HepG2 (cell line): ENCODE data around the gene USP14.

ENCODE experiments used
- POLR2AphosphoS5 ChIP-seq: IDR thresholded peaks from 2 replicates; pipeline ENCODE4 v1.6.1; 2012; ENCODE audit warnings: low read depth, low read length
- TOPORS ChIP-seq: sonication (generic); formaldehyde crosslinking; IDR thresholded peaks from 2 replicates; pipeline ENCODE4 v1.8.0; 2023; ENCODE audit warnings: mild to moderate bottlenecking, missing genetic modification reagents
- TRIM24 ChIP-seq: sonication (generic); formaldehyde crosslinking; IDR thresholded peaks from 2 replicates; pipeline ENCODE4 v1.8.0; 2022; ENCODE audit warnings: mild to moderate bottlenecking, missing genetic modification reagents
- TF ChIP-seq, protein P1 (sequence below): sonication (generic); formaldehyde crosslinking; IDR thresholded peaks from 2 replicates; pipeline ENCODE4 v1.5.0; 2020; ENCODE audit warnings: mild to moderate bottlenecking, missing genetic modification reagents, moderate library complexity
- TF ChIP-seq, protein P2 (sequence below): sonication (generic); formaldehyde crosslinking; IDR thresholded peaks from 2 replicates; pipeline ENCODE4 v1.8.1; 2023; ENCODE audit warnings: mild to moderate bottlenecking, missing genetic modification reagents
- TF ChIP-seq, protein P3 (sequence below): sonication (generic); formaldehyde crosslinking; IDR thresholded peaks from 2 replicates; pipeline ENCODE4 v1.4.0; 2020; ENCODE audit warnings: missing genetic modification reagents

DNA sequence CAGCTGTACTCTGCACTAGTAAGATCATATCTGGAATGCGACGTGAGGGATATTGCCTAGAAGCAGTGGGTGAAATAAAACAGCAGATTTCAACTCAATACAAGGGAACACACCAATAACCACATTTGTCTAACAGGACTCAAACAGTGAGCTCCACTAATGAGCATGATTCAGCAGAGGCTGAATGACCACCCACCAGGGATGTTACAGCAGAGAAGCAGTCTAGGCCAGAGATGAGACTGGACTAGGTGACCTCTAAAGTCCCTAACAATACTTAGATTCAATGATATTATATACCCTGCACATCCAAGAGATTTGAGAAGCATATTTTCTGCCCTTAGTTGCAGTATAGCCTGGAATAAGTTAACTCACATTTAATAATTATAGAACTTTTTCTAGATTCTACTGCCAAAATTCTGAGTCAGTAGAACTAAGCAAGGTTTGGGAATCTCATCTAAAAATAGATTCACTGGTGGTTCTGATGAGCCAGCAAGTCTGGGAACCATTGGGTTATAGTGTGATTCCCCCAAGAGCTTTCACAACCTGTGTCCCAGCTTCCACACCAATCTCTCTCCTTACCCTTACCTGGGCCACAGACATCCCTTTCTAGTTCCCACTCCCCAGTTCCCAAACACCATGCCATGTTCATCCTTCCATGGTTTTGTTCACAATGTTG is 103.2 kb downstream of the USP14 start:
- TF ChIP-seq TRIM24, result no peak
- TF ChIP-seq, protein P1, sequence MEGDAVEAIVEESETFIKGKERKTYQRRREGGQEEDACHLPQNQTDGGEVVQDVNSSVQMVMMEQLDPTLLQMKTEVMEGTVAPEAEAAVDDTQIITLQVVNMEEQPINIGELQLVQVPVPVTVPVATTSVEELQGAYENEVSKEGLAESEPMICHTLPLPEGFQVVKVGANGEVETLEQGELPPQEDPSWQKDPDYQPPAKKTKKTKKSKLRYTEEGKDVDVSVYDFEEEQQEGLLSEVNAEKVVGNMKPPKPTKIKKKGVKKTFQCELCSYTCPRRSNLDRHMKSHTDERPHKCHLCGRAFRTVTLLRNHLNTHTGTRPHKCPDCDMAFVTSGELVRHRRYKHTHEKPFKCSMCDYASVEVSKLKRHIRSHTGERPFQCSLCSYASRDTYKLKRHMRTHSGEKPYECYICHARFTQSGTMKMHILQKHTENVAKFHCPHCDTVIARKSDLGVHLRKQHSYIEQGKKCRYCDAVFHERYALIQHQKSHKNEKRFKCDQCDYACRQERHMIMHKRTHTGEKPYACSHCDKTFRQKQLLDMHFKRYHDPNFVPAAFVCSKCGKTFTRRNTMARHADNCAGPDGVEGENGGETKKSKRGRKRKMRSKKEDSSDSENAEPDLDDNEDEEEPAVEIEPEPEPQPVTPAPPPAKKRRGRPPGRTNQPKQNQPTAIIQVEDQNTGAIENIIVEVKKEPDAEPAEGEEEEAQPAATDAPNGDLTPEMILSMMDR (CRISPR knock-in tag), result no peak
- no peak for TF ChIP-seq POLR2AphosphoS5
- TF ChIP-seq TOPORS (CRISPR knock-in tag), result no peak
- TF ChIP-seq, protein P2, sequence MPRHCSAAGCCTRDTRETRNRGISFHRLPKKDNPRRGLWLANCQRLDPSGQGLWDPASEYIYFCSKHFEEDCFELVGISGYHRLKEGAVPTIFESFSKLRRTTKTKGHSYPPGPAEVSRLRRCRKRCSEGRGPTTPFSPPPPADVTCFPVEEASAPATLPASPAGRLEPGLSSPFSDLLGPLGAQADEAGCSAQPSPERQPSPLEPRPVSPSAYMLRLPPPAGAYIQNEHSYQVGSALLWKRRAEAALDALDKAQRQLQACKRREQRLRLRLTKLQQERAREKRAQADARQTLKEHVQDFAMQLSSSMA (CRISPR knock-in tag), result no peak
- TF ChIP-seq, protein P3, sequence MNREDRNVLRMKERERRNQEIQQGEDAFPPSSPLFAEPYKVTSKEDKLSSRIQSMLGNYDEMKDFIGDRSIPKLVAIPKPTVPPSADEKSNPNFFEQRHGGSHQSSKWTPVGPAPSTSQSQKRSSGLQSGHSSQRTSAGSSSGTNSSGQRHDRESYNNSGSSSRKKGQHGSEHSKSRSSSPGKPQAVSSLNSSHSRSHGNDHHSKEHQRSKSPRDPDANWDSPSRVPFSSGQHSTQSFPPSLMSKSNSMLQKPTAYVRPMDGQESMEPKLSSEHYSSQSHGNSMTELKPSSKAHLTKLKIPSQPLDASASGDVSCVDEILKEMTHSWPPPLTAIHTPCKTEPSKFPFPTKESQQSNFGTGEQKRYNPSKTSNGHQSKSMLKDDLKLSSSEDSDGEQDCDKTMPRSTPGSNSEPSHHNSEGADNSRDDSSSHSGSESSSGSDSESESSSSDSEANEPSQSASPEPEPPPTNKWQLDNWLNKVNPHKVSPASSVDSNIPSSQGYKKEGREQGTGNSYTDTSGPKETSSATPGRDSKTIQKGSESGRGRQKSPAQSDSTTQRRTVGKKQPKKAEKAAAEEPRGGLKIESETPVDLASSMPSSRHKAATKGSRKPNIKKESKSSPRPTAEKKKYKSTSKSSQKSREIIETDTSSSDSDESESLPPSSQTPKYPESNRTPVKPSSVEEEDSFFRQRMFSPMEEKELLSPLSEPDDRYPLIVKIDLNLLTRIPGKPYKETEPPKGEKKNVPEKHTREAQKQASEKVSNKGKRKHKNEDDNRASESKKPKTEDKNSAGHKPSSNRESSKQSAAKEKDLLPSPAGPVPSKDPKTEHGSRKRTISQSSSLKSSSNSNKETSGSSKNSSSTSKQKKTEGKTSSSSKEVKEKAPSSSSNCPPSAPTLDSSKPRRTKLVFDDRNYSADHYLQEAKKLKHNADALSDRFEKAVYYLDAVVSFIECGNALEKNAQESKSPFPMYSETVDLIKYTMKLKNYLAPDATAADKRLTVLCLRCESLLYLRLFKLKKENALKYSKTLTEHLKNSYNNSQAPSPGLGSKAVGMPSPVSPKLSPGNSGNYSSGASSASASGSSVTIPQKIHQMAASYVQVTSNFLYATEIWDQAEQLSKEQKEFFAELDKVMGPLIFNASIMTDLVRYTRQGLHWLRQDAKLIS (CRISPR knock-in tag), result no peak
